Right lobe of liver (tissue), 6 donors: Measurements from ENCODE around the gene ING3. TPM values are rescaled to one million over a fixed set of nuclear protein-coding genes. Genes with fewer than 3 reads are reported as not detected.
A peak's percentile ranks its signal among the peaks of the same experiment; 100 is the strongest.

Experiments used
- ATAC-seq, 4 donors: fragments of 200-7000 bp; cut with Tn5 transposase; one replicate each; pipeline ENCODE4 v1.9.1; 2020; ENCODE audit warnings: mild to moderate bottlenecking in 4 of 4, moderate library complexity in 4 of 4
- DNase-seq, 3 donors: peaks; one replicate each; pipeline ENCODE4 v3.0.0-alpha.2; 2020
- H3K27ac ChIP-seq, 3 donors: fragments of 200-600 bp; one replicate each; pipeline ENCODE4 v1.8.0; 2022
- H3K27me3 ChIP-seq, 2 donors: fragments of 200-600 bp; one replicate each; pipeline ENCODE4 v1.8.0; 2022
- H3K36me3 ChIP-seq, 4 donors: fragments of 200-600 bp; sonication (generic) in 1 of 4; one replicate each; pipeline versions ENCODE4 v1.5.1 to v1.8.0; 2017 to 2022; ENCODE audit warnings: control low read depth in 1 of 4
- H3K4me1 ChIP-seq, 4 donors: fragments of 200-600 bp; sonication (generic) in 1 of 4; one replicate each; pipeline versions ENCODE4 v1.5.1 to v1.8.0; 2017 to 2022; ENCODE audit warnings: control low read depth in 1 of 4
- H3K4me3 ChIP-seq, 3 donors: fragments of 200-600 bp; one replicate each; pipeline ENCODE4 v1.8.0; 2022
- H3K9me3 ChIP-seq, 4 donors: fragments of 200-600 bp; sonication (generic) in 1 of 4; one replicate each; pipeline versions ENCODE4 v1.5.1 to v1.8.0; 2017 to 2022; ENCODE audit warnings: control low read depth in 1 of 4
- CTCF ChIP-seq, 4 donors: fragments of 200-600 bp in 3 of 4; fragments of 450-650 bp in 1 of 4; IDR thresholded peaks; one replicate each; pipeline versions ENCODE4 v1.5.1 to v1.8.0; 2016 to 2022; ENCODE audit warnings: antibody characterized with exemption in 4 of 4, mild to moderate bottlenecking in 2 of 4
- POLR2A ChIP-seq: fragments of 450-650 bp; IDR thresholded peaks from one replicate; pipeline ENCODE4 v1.6.1; 2017; ENCODE audit warnings: antibody characterized with exemption, mild to moderate bottlenecking
- WGBS: methylation state at CpG from one replicate; pipeline ENCODE4 v1.1.6; 2018; ENCODE audit warnings: low coverage, low lambda C conversion rate; ENCODE audit not compliant: insufficient coverage; ENCODE audit errors: missing lambda C conversion rate; 5-methylcytosine and 5-hydroxymethylcytosine counted together
- intact Hi-C, 2 donors: fragments of 100-400 bp; cut with DNase I; formaldehyde crosslinking; loops; one replicate each; pipeline versions ENCODE4 v1.11.2 to v1.14.1; 2022
- total RNA-seq, 6 experiments: library from RNA; depleted of rRNA in 2 of 6; stranded (reverse); fragments of >200 nt in 2 of 6; fragmentation: NEBNext Ultra II Directional in 3 of 6; extraction: Animal tissue kit (Norgen Biotek cat#: 25700) in 3 of 6; gene quantifications; one replicate each; pipeline versions ENCODE4 v1.1.0 to v1.2.4, GENCODE V29; 2016 to 2023
- donor health status: DM: no; HTN: yes; CAD: no.
- donor health status: DM: no; HTN: no; CAD: no.
- donor health status: DM: no; HTN: no; CAD: no.
- donor health status: DM: no; HTN: yes; CAD: no.
- donor health status: DM: no; HTN: yes; CAD: no.

ING3 gene
- total RNA-seq, 6 experiments from 2014 or later, result 4.5 to 6.5 (median 6.2) TPM

- TF ChIP-seq POLR2A (no peak), CTCF (IDR thresholded peaks at IDR 0.05) (peak; percentile 91 to 97 (median 96))
- intact Hi-C loops, result loop anchor here (5.0 to 10.0 kb wide), 2 partner anchors 87 to 94 kb away; no protein-coding TSS in a partner anchor
- ATAC-seq (peak; percentile 73 to 85 (median 80)), DNase-seq (peak; percentile 90 to 94 (median 93))
- peak overlapping the region; percentile 46 to 62 (median 57) for H3K4me3 ChIP-seq
- under 1% methylated on average over 11 of the region's 12 CpGs for WGBS
- H3K4me1 ChIP-seq, result peaks cover 0 to 10% (median 0%) of the 10 kb centered on the region in 4 donors
- H3K27me3 ChIP-seq, result no peaks in the 10 kb centered on the region
- H3K9me3 ChIP-seq, result no peaks in the 10 kb centered on the region
- H3K27ac ChIP-seq, result peak overlapping the region; percentile 96 to 100 (median 98)
- H3K36me3 ChIP-seq, result no peaks in the 10 kb centered on the region
Measured at GRCh38 chr7:120987683-120988590, 37.4 kb downstream of the ING3 start.

DNA sequence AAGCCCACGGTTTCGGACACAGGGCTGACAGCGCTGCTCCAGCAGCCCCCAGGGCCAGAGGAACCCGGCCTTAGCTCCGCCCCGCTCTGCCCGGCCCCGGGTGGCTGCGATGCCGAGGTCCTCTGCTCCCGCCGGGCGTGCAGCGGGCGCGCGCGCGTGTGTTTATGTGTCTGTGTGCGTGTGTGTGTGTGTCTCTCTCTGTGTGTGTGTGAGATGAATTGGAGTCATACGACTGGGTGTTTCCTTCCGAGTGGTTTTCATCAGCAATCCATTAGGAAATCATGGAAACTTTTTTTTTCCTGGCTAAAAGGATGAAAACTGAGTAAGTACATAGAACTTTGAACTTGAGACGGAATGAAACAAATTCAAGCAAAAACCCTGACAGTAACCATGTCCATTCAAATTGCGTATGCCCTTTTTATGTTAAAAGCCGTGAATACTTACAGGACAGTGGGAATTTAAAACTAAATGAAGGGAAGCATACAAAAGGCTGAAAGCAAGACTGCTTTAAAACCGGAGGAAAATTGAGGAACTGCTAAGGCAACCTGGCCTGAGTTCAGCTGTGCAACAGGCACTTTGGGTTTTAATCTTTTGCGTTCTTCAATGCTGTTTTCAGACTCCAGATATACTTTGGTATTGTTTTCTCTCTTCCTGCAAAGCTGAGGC lies 38.1 kb downstream of the ING3 start, which contains the start of gene CPED1:
CPED1 (plus strand) TSS at position 121 of the 666 bp plus-strand sequence. CDS start 911 bp downstream, outside the sequence.
- intact Hi-C loops, result loop anchor here (5.0 to 10.0 kb wide), 2 partner anchors 86 to 94 kb away; no protein-coding TSS in a partner anchor
- Histone ChIP-seq H3K4me3 (peak within 1 kb of the TSS; percentile 46 to 62 (median 57)), H3K27ac (peak within 1 kb of the TSS; percentile 96 to 100 (median 98))

GRCh38 chr7:120989257-120990220 lies 39.0 kb downstream of the ING3 start:
- Histone ChIP-seq H3K4me3 (peak overlapping the region; percentile 46 to 62 (median 57)), H3K4me1 (peaks cover 0 to 16% (median 0%) of the 10 kb centered on the region in 4 donors), H3K9me3 (no peaks in the 10 kb centered on the region), H3K36me3 (no peaks in the 10 kb centered on the region), H3K27ac (peak overlapping the region; percentile 96 to 100 (median 98)), H3K27me3 (no peaks in the 10 kb centered on the region)
- WGBS, result 6% methylated on average over 15 of the region's 15 CpGs
- peak; percentile 35 to 62 (median 58) for DNase-seq
- peak; percentile 12 to 46 (median 38) for ATAC-seq
- intact Hi-C loops, result loop anchor here (5.0 to 10.0 kb wide), 2 partner anchors 85 to 93 kb away; no protein-coding TSS in a partner anchor
- TF ChIP-seq CTCF (IDR thresholded peaks at IDR 0.05) (no peak), POLR2A (peak; percentile 35)

More for the DNA sequence above, 38.1 kb downstream of the ING3 start, which contains the start of gene CPED1:
- H3K9me3 ChIP-seq, result no peaks in the 10 kb centered on the region
- no peaks in the 10 kb centered on the region for H3K36me3 ChIP-seq
- peaks cover 0 to 16% (median 0%) of the 10 kb centered on the region in 4 donors for H3K4me1 ChIP-seq
- TF ChIP-seq CTCF (IDR thresholded peaks at IDR 0.05) (no peak), POLR2A (peak; percentile 78)
- DNase-seq, result peak; percentile 87 to 92 (median 91)
- peak; percentile 77 to 89 (median 84) for ATAC-seq
- H3K27me3 ChIP-seq, result no peaks in the 10 kb centered on the region
- WGBS, result 0% methylated on average over 26 of the region's 27 CpGs
